ENCODE data around the gene MED8. TPM values are rescaled to one million over a fixed set of nuclear protein-coding genes. Genes with fewer than 3 reads are reported as not detected.

The MED8 gene
- total and polyA plus RNA-seq, 2 of the 13 experiments (the other 11 are each of a cell fraction or from before 2014, with no cell fraction given): 16.9 to 77.4 TPM

DNA sequence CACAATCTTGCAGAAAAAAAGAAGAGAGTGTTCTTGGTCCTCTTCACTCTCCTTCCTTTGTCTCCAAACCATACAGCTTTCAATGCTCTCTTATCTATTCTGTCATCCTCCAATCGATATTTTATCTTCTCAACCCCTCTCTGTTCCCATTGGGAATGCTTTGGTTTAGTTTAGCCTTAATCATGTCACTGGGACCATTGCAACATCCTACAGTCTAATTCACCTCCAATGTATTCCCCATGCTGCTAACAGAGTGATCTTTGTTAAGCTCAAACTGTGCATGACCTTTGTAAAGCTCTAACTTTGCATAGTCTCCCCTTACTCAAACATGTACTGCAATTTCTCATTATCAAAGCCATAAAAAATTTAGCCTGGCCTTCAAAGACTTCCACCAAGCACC is 49.0 kb downstream of the MED8 start (continued):
- no peak for TF ChIP-seq CREB1 (IDR thresholded peaks at IDR 0.05)
- TF ChIP-seq CREB1 (CRISPR knock-in tag; IDR thresholded peaks at IDR 0.05): no peak
- TF ChIP-seq, protein P1, sequence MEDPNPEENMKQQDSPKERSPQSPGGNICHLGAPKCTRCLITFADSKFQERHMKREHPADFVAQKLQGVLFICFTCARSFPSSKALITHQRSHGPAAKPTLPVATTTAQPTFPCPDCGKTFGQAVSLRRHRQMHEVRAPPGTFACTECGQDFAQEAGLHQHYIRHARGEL (CRISPR knock-in tag; IDR thresholded peaks at IDR 0.05): no peak
- TF ChIP-seq ZNF256 (CRISPR knock-in tag; conservative IDR thresholded peaks at IDR 0.05): no peak
- TF ChIP-seq, protein P2, sequence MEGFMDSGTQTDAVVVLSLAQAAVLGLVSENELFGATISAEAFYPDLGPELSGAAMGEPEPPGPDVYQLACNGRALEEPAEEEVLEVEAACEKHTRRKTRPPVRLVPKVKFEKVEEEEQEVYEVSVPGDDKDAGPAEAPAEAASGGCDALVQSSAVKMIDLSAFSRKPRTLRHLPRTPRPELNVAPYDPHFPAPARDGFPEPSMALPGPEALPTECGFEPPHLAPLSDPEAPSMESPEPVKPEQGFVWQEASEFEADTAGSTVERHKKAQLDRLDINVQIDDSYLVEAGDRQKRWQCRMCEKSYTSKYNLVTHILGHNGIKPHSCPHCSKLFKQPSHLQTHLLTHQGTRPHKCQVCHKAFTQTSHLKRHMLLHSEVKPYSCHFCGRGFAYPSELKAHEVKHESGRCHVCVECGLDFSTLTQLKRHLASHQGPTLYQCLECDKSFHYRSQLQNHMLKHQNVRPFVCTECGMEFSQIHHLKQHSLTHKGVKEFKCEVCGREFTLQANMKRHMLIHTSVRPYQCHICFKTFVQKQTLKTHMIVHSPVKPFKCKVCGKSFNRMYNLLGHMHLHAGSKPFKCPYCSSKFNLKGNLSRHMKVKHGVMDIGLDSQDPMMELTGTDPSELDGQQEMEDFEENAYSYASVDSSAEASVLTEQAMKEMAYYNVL (CRISPR knock-in tag; IDR thresholded peaks at IDR 0.05; ENCODE audit: borderline replicate concordance): peak; percentile 39; the same call in 1 of the 2 replicates
- no peak for TF ChIP-seq FOXA1 (IDR thresholded peaks at IDR 0.05)
- TF ChIP-seq FOXA1 (CRISPR knock-in tag; IDR thresholded peaks at IDR 0.05): 0 out of 2 replicates have a peak, but pooled peaks have one; percentile 7
- no peak for TF ChIP-seq ZNF891 (CRISPR knock-in tag; IDR thresholded peaks at IDR 0.05)
- no peak for TF ChIP-seq ZNF296 (CRISPR knock-in tag; conservative IDR thresholded peaks at IDR 0.05)
- TF ChIP-seq ZNF3 (CRISPR knock-in tag; IDR thresholded peaks at IDR 0.05): no peak
- TF ChIP-seq, protein P3, sequence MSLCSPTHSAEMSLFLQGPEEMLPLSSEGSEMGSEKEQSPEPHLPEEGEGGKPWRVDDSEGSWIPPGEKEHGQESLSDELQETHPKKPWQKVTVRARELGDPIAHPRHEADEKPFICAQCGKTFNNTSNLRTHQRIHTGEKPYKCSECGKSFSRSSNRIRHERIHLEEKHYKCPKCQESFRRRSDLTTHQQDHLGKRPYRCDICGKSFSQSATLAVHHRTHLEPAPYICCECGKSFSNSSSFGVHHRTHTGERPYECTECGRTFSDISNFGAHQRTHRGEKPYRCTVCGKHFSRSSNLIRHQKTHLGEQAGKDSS (CRISPR knock-in tag; IDR thresholded peaks at IDR 0.05; ENCODE audit: borderline replicate concordance, low read depth): no peak
- no peak for TF ChIP-seq MAF1 (CRISPR knock-in tag; IDR thresholded peaks at IDR 0.05; ENCODE audit: borderline replicate concordance)
- no peak for TF ChIP-seq PTBP1 (IDR thresholded peaks at IDR 0.05; ENCODE audit: low read depth, low read length, poor library complexity, severe bottlenecking)
- TF ChIP-seq ZNF724P (CRISPR knock-in tag; IDR thresholded peaks at IDR 0.05; ENCODE audit: borderline replicate concordance): no peak
- no peak for TF ChIP-seq KLF6 (CRISPR knock-in tag; IDR thresholded peaks at IDR 0.05)
- TF ChIP-seq ZNF136 (CRISPR knock-in tag; IDR thresholded peaks at IDR 0.05; ENCODE audit: low read depth): no peak
- TF ChIP-seq, protein P4, sequence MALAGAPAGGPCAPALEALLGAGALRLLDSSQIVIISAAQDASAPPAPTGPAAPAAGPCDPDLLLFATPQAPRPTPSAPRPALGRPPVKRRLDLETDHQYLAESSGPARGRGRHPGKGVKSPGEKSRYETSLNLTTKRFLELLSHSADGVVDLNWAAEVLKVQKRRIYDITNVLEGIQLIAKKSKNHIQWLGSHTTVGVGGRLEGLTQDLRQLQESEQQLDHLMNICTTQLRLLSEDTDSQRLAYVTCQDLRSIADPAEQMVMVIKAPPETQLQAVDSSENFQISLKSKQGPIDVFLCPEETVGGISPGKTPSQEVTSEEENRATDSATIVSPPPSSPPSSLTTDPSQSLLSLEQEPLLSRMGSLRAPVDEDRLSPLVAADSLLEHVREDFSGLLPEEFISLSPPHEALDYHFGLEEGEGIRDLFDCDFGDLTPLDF (CRISPR knock-in tag; IDR thresholded peaks at IDR 0.05): no peak
- TF ChIP-seq ZNF790 (CRISPR knock-in tag; IDR thresholded peaks at IDR 0.05; ENCODE audit: borderline replicate concordance): no peak
- TF ChIP-seq NCOA2 (CRISPR knock-in tag; IDR thresholded peaks at IDR 0.05): peak; percentile 51; the same call in 1 of the 2 replicates
- TF ChIP-seq MIER2 (CRISPR knock-in tag; IDR thresholded peaks at IDR 0.05): no peak
- TF ChIP-seq ZNF781 (CRISPR knock-in tag; IDR thresholded peaks at IDR 0.05; ENCODE audit: borderline replicate concordance, not compliant biosample characterization): no peak
- 0 out of 2 replicates have a peak, but pooled peaks have one; percentile 30 for TF ChIP-seq FOXJ3 (CRISPR knock-in tag; IDR thresholded peaks at IDR 0.05; ENCODE audit: borderline replicate concordance)
- TF ChIP-seq, protein P5, sequence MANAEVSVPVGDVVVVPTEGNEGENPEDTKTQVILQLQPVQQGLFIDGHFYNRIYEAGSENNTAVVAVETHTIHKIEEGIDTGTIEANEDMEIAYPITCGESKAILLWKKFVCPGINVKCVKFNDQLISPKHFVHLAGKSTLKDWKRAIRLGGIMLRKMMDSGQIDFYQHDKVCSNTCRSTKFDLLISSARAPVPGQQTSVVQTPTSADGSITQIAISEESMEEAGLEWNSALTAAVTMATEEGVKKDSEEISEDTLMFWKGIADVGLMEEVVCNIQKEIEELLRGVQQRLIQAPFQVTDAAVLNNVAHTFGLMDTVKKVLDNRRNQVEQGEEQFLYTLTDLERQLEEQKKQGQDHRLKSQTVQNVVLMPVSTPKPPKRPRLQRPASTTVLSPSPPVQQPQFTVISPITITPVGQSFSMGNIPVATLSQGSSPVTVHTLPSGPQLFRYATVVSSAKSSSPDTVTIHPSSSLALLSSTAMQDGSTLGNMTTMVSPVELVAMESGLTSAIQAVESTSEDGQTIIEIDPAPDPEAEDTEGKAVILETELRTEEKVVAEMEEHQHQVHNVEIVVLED (CRISPR knock-in tag; IDR thresholded peaks at IDR 0.05; ENCODE audit: borderline replicate concordance): no peak
- TF ChIP-seq ZNF709 (CRISPR knock-in tag; IDR thresholded peaks at IDR 0.05): no peak
- no peak for TF ChIP-seq ZNF264 (CRISPR knock-in tag; IDR thresholded peaks at IDR 0.05)

Measured in HepG2 (cell line).